Subcutaneous abdominal adipose tissue (tissue), 5 donors: ENCODE data around the gene FIS1.
A peak's percentile ranks its signal among the peaks of the same experiment; 100 is the strongest.
"Not testable (repeated sequence)": the region's sequence is repeated elsewhere in the genome, so short reads cannot be mapped to it uniquely, and the experiment has no call there.

Experiments used
- H3K27ac ChIP-seq: one replicate; pipeline ENCODE4 v1.7.0; 2013; ENCODE audit warnings: low read depth, mild to moderate bottlenecking, inconsistent platforms, low read length, moderate library complexity
- H3K27me3 ChIP-seq, 5 donors: one replicate each; pipeline ENCODE4 v1.7.0; 2013; ENCODE audit warnings: low read length in 5 of 5, inconsistent platforms in 1 of 5; ENCODE audit not compliant: control insufficient read depth in 5 of 5, insufficient read depth in 4 of 5
- H3K36me3 ChIP-seq, 5 donors: one replicate each; pipeline ENCODE4 v1.7.0; 2013; ENCODE audit warnings: low read length in 5 of 5; ENCODE audit not compliant: control insufficient read depth in 5 of 5, insufficient read depth in 5 of 5
- H3K4me1 ChIP-seq, 5 donors: one replicate each; pipeline ENCODE4 v1.7.0; 2013; ENCODE audit warnings: low read length in 5 of 5, mild to moderate bottlenecking in 3 of 5, moderate library complexity in 1 of 5; ENCODE audit not compliant: control insufficient read depth in 5 of 5, insufficient read depth in 5 of 5
- H3K4me3 ChIP-seq, 5 donors: one replicate each; pipeline ENCODE4 v1.7.0; 2013; ENCODE audit warnings: low read length in 5 of 5, low read depth in 1 of 5
- H3K9ac ChIP-seq, 5 donors: one replicate each; pipeline ENCODE4 v1.7.0; 2013; ENCODE audit warnings: low read length in 5 of 5, mild to moderate bottlenecking in 4 of 5, moderate library complexity in 3 of 5
- H3K9me3 ChIP-seq, 5 donors: one replicate each; pipeline ENCODE4 v1.7.0; 2013; ENCODE audit warnings: low read length in 5 of 5; ENCODE audit not compliant: control insufficient read depth in 5 of 5
- donor health status: healthy.
- donor health status: healthy.
- donor health status: healthy.
- donor health status: healthy.
- donor health status: healthy.

The FIS1 gene

DNA sequence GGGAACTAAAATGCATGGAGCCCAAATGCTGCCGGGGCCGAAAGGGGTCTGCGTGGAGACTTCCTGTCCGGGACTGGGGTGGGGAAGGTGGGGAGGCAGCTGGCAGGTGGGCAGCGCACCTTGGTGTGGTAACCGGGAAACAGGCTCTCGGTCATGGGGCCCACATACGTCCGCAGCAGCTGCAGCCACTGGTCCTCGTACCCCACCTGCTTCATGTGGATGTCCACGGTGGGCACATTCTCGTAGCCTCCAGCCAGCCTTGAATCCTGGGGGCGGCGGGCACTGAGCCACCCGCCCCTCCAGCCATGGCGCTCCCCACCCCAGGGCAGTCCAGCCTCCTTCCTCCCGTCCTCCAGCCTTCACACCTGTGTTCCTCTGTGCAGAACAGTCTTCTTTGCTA, 37.4 kb downstream of the FIS1 start:
- Histone ChIP-seq H3K27ac (no peak overlapping the region), H3K36me3 (peaks cover 0 to 64% (median 53%) of the 10 kb centered on the region in 5 donors), H3K27me3 (peaks cover 3 to 12% (median 11%) of the 10 kb centered on the region in 5 donors), H3K9ac (no peak overlapping the region), H3K4me3 (no peak overlapping the region), H3K9me3 (no peaks in the 10 kb centered on the region), H3K4me1 (peaks cover 0 to 10% (median 4%) of the 10 kb centered on the region in 5 donors)

DNA sequence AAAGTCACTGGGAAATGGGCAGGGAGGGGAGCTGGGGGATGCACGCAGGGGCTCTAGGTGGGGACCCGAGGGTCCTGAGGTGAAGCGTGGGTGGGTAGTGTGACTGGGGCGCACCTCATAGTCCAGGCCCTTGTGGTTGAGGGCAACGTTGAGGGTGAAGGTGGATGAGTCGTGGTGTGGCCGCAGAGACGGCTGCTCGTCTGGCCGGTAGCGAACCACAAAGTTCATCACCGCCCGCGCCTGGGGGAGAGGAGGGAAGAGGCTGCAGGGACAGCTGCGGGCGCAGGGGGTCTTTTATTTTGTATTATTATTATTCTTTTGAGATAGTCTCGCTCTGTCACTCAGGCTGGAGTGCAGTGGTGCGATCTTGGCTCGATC, 38.2 kb downstream of the FIS1 start:
- Histone ChIP-seq H3K4me3 (no peak overlapping the region), H3K36me3 (peaks cover 0 to 56% (median 46%) of the 10 kb centered on the region in 5 donors), H3K9me3 (no peaks in the 10 kb centered on the region)

DNA sequence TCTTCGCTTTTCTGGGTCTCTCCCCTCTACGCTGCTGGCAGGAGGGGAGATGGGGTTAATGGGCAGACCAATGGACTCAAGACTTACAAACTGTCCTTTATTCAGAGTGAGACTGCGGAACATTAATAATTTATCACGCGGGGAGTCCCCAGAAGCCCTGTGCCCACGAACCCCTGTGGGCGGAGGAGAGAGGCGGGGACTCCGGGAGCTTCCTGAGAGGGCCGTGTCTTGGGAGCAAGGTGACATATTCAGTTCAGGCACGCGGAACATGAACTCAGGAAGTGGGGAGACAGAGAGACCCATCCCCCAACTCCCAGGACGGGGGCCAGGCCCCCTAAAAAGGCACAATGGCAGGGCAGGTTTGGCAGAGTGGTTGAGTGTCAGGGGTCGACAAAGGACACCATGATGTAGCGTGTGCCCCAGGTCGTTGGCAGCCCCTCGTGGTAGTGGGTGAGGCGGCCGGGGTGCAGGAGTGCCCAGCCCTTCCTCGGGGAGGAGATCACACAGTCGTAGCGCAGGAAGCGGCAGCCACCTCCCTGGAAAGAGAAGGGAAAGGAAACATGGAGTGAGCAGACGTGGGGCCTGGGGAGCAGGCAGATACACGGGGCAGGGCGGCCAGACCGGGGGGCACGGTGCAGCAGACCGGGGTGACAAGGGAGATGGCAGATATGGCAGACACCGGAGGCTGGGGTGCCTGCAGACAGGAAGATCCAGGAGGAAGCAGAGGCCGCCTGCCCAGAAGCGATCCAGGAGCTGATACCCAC, 38.8 kb downstream of the FIS1 start:
- Histone ChIP-seq H3K36me3 (peaks cover 0 to 50% (median 40%) of the 10 kb centered on the region in 5 donors), H3K4me3 (no peak overlapping the region), H3K4me1 (peaks cover 0 to 20% (median 12%) of the 10 kb centered on the region in 5 donors), H3K27ac (no peak overlapping the region), H3K9me3 (no peaks in the 10 kb centered on the region), H3K9ac (no peak overlapping the region), H3K27me3 (peaks cover 9 to 24% (median 21%) of the 10 kb centered on the region in 5 donors)

More for the DNA sequence above, 38.2 kb downstream of the FIS1 start:
- Histone ChIP-seq H3K4me1 (peaks cover 0 to 18% (median 11%) of the 10 kb centered on the region in 5 donors), H3K9ac (no peak overlapping the region), H3K27me3 (peaks cover 8 to 20% (median 19%) of the 10 kb centered on the region in 5 donors), H3K27ac (no peak overlapping the region)

DNA sequence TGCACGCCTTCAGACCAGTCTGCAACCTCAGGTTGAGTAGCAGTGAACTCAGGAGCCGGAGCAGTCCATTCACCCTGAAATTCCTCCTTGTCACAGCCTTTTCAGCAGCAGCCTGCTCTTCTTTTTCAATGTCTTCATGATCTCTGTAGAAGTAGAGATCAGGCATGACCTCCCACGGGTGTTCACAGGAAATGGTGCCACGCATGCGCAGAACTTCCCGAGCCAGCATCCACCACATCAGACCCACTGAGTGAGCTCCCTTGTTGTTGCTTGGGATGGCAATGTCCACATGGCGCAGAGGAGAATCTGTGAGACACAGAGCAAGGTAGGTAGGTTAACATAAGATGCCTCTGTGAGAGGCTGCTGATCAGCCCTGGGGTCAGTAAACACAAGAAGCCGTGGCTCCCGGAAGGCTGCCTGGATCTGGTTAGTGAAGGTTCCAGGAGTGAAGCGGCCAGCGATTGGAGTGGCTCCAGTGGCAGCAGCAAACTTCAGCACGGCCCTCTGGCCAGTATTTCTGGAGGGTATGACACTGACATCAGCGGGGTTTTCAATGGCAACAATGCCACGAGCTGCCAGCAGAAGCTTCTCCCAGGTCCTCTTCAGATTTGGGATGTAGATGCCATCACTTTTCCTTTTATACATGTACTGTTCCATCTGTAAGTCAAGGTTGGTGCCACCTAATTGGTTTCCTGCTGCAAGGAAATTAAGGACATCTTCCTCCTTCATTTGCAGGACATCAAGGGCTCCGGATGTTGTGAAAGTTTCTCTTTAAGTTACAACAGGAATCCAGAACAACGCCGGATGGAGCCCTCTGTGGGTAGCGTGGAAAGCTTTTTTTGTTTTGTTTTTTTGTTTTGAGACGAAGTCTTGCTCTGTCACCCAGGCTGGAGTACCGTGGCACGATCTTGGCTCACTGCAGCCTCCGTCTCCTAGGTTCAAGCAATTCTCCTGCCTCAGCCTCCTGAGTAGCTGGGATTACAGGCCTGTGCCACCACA, 40.8 kb downstream of the FIS1 start:
- Histone ChIP-seq H3K27me3 (peaks cover 18 to 36% (median 29%) of the 10 kb centered on the region in 5 donors), H3K4me3 (peak overlapping the region in 1 of 5 donors; percentile 22)

DNA sequence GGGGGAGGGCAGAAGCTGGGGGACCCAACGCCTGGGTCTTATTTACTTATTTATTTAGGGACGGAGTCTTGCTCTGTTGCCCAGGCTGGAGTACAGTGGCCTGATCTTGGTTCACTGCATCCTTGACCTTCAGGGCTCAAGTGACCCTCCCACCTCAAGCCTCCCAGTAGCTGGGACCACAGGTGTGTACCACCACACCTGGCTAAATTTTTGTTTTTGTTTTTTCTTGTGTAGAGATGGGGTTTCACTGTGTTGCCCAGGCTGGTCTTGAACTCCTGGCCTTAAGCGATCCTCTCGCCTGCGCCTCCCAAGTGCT, 42.3 kb downstream of the FIS1 start:
- no peak overlapping the region for H3K4me3 ChIP-seq
- H3K4me1 ChIP-seq = peaks cover 0 to 20% (median 12%) of the 10 kb centered on the region in 5 donors
- peaks cover 0 to 17% (median 14%) of the 10 kb centered on the region in 5 donors for H3K36me3 ChIP-seq
- no peak overlapping the region for H3K27ac ChIP-seq
- H3K27me3 ChIP-seq = peaks cover 23 to 41% (median 35%) of the 10 kb centered on the region in 5 donors
- H3K9me3 ChIP-seq = no peaks in the 10 kb centered on the region
- no peak overlapping the region for H3K9ac ChIP-seq

More for the DNA sequence above, 40.8 kb downstream of the FIS1 start:
- H3K9me3 ChIP-seq, H3K27ac ChIP-seq, H3K9ac ChIP-seq: not testable (repeated sequence)
- H3K36me3 ChIP-seq = peaks cover 0 to 30% (median 26%) of the 10 kb centered on the region in 5 donors
- H3K4me1 ChIP-seq = peaks cover 0 to 20% (median 12%) of the 10 kb centered on the region in 5 donors

DNA sequence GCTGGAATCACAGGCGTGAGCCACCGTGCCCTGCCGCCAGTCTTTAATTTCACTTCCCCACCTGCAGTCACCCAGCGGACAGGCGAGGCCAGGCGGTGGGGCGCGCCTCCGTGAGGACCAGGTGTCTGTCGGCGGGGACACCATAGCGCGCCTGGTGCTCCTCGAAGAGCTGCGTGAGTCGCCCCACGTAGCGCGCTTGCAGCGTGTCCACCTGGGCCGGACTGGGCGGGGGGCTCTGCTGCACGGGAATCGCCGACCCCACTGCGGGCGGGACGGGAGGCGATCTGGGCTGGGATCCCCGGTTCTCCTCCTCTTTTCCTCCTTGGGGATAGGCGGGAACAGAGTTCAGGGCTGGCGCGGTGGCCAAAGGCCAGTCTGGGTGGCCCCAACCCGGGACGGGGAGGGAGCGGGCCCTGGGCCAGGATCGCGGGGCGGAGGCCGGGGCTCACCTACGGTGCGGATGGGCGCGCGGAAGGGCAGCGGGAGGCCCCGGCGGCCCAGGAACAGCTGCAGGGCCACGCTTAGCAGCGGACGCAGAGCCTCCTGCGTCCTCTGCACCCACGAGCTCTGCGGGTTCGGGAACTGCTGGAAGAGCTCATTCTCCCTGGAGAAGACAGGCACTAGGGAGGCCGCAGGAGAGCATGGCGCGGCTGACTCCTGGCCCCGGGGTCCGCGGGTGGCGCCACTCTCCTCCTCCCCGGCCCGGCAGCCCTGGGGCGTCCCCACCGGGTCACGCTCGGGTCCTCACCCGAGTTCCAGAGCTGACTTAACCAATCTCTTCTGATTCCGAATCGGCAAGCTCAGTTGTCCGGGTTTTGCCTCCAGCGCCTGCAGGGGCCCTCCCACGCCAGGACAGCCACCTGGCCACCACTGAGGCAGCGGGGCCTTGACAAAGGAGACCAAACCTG, 42.9 kb downstream of the FIS1 start:
- Histone ChIP-seq H3K36me3 (peaks cover 0 to 11% (median 9%) of the 10 kb centered on the region in 5 donors), H3K4me3 (peak overlapping the region in 2 of 5 donors; percentile 36), H3K27me3 (peaks cover 23 to 41% (median 35%) of the 10 kb centered on the region in 5 donors), H3K9ac (no peak overlapping the region), H3K4me1 (peaks cover 0 to 20% (median 12%) of the 10 kb centered on the region in 5 donors), H3K9me3 (no peaks in the 10 kb centered on the region), H3K27ac (no peak overlapping the region)

DNA sequence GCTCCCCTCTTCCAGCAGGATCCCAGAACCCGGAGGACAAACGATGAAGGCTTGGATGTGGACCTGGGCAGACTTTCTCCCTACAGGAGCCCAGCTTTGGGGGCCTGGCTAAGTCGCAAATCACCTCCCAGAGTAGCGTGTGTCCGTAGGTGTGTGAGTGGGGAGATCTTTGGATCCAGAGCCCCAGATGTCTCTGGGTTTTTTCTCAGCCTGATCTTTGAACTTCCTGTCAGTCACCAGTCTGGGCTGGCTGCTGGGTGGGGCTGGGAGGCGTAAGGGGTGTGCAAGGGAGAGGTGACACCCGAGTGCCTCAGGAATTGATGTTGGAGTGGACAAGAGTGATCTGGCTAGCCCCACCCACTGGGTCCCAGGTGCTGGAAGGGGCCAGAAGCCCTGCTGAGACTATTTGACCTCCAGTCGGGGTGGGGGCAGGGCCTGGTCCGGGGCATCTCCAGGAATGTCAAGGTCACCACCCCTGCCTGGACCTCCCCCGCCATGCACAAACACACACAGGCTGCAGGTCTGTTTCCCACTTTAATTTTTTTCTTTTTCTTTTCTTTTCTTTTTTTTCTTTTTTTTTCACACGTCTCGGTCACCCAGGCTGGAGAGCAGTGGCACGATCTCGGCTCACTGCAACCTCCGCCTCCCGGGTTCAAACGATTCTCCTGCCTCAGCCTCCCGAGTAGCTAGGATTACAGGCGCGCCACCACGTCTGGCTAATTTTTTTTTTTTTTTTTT, 43.9 kb downstream of the FIS1 start, which contains the start of gene MOGAT3:
TSS of gene MOGAT3 (minus strand) at position 175 of the 738 bp plus-strand sequence. CDS start 182 bp downstream, outside the sequence.
- Histone ChIP-seq H3K27me3 (peaks cover 23 to 41% (median 36%) of the 10 kb centered on the region in 5 donors), H3K27ac (no peak within 1 kb of the TSS), H3K4me3 (peak within 1 kb of the TSS in 2 of 5 donors; percentile 36), H3K9ac (no peak within 1 kb of the TSS), H3K9me3 (no peaks in the 10 kb centered on the region), H3K4me1 (peaks cover 0 to 20% (median 12%) of the 10 kb centered on the region in 5 donors), H3K36me3 (peaks cover 0 to 4% (median 2%) of the 10 kb centered on the region in 5 donors)

DNA sequence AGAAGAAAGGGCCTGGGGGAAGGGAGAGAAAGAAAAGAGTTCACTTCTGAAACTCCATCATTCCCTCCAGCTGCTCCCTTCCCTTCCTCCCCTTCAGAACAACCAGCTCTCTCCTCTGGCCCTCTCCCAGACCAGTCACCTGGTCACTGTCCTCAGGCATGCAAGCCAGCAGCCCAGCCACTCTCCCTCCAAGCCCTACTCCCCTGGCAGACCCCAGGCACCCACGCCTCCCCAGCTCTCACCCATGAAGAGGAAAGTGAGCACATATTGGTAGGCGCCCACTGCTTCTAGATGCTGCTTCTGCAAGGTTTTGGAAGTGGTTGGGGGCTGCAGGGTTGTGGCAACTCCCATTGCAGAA, 44.4 kb downstream of the FIS1 start:
- H3K27ac ChIP-seq = no peak overlapping the region
- H3K9ac ChIP-seq = no peak overlapping the region
- no peaks in the 10 kb centered on the region for H3K36me3 ChIP-seq
- peaks cover 23 to 41% (median 37%) of the 10 kb centered on the region in 5 donors for H3K27me3 ChIP-seq
- H3K9me3 ChIP-seq = no peaks in the 10 kb centered on the region
- H3K4me1 ChIP-seq = peaks cover 0 to 20% (median 12%) of the 10 kb centered on the region in 5 donors
- no peak overlapping the region for H3K4me3 ChIP-seq

DNA sequence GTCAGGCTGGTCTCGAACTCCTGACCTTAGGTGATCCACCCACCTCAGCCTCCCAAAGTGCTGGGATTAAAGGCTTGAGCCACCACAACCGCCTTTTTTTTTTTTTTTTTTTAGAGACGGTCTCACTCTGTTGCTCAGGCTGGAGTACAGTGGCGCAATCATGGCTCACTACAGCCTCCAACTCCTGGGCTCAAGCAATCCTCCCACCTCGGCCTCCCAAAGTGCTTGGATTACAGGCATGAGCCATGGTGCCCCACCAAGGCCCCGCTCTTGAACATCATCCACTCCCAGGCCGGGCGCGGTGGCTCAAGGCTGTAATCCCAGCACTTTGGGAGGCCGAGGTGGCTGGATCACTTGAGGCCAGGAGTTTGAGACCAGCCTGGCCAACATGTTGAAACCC, 45.4 kb downstream of the FIS1 start:
- H3K9ac ChIP-seq, H3K27ac ChIP-seq: not testable (repeated sequence)
- H3K27me3 ChIP-seq = peaks cover 23 to 41% (median 37%) of the 10 kb centered on the region in 5 donors

More for the DNA sequence above, 45.4 kb downstream of the FIS1 start:
- H3K9me3 ChIP-seq, H3K4me3 ChIP-seq, H3K36me3 ChIP-seq: not testable (repeated sequence)
- peaks cover 0 to 20% (median 12%) of the 10 kb centered on the region in 5 donors for H3K4me1 ChIP-seq
